SKM-1 (cell line): Measurements from ENCODE around the gene FREY1.
"Not testable (repeated sequence)": the region's sequence is repeated elsewhere in the genome, so short reads cannot be mapped to it uniquely, and the experiment has no call there.

Source experiments
- DNase-seq: peaks from one replicate; lab custom pipeline; 2025; ENCODE audit not compliant: unreplicated experiment; lab: John Stamatoyannopoulos, UW

The FREY1 gene

GRCh38 chr11:45917286-45917622 is 10.2 kb upstream of the FREY1 start:
- DNase-seq: no peak

- DNase-seq: no peak
Measured at GRCh38 chr11:45915446-45915845, 8.4 kb upstream of the FREY1 start.

GRCh38 chr11:45913942-45914635 is 7.0 kb upstream of the FREY1 start:
- no peak for DNase-seq

- no peak for DNase-seq
Measured at GRCh38 chr11:45913514-45913913, 6.4 kb upstream of the FREY1 start.

GRCh38 chr11:45910623-45911022 is 3.6 kb upstream of the FREY1 start:
- DNase-seq: no peak

- no peak for DNase-seq
Measured at GRCh38 chr11:45909594-45910475, 2.8 kb upstream of the FREY1 start.

GRCh38 chr11:45907911-45908370 is 870 bp upstream of the FREY1 start:
- DNase-seq: no peak

GRCh38 chr11:45906096-45906682 is 882 bp downstream of the FREY1 start:
- DNase-seq: no peak

GRCh38 chr11:45905576-45905975 is 1.5 kb downstream of the FREY1 start:
- DNase-seq: not testable (repeated sequence)

GRCh38 chr11:45905095-45905494 is 2.0 kb downstream of the FREY1 start:
- no peak for DNase-seq

- DNase-seq: no peak
Measured at GRCh38 chr11:45904309-45904915, 2.7 kb downstream of the FREY1 start.

GRCh38 chr11:45902452-45903380 is 4.4 kb downstream of the FREY1 start:
- no peak for DNase-seq

- no peak for DNase-seq
Measured at GRCh38 chr11:45901626-45902025, 5.4 kb downstream of the FREY1 start.

GRCh38 chr11:45900916-45901617 is 6.0 kb downstream of the FREY1 start:
- DNase-seq: no peak

GRCh38 chr11:45900175-45900800 is 6.8 kb downstream of the FREY1 start:
- DNase-seq: not testable (repeated sequence)

GRCh38 chr11:45899448-45900174 is 7.5 kb downstream of the FREY1 start:
- DNase-seq: no peak

GRCh38 chr11:45899086-45899447 is 8.0 kb downstream of the FREY1 start:
- DNase-seq: no peak

- DNase-seq: no peak
Measured at GRCh38 chr11:45897556-45897955, 9.5 kb downstream of the FREY1 start.
